ENCODE results near the gene ULBP1.
"Not testable (repeated sequence)": the region's sequence is repeated elsewhere in the genome, so short reads cannot be mapped to it uniquely, and the experiment has no call there.

Gene ULBP1

GRCh38 chr6:149918151-149918905, 45.4 kb upstream of the ULBP1 start:
- H3K23ac ChIP-seq (ENCODE audit: low read depth, low read length, poor library complexity): no peak overlapping the region
- H3K79me1 ChIP-seq (ENCODE audit: low read depth, low read length): no peaks in the 10 kb centered on the region
- WGBS, 2 donors (ENCODE audit: extremely low coverage in 2 of 2, insufficient read length in 2 of 2, insufficient replicate concordance in 1 of 2): no CpG with 5 or more reads among the region's 6 CpGs
- DNase-seq (ENCODE audit: low spot score): no peak
- no peak overlapping the region for H4K8ac ChIP-seq (ENCODE audit: low read depth, low read length)
- H2BK15ac ChIP-seq (ENCODE audit: low read length): no peak overlapping the region
- H3K9ac ChIP-seq (ENCODE audit: low read depth, low read length, poor library complexity): no peak overlapping the region
- H3K4ac ChIP-seq (ENCODE audit: low read length): no peak overlapping the region
- H2BK120ac ChIP-seq (ENCODE audit: low read depth, low read length): no peak overlapping the region
- H3K36me3 ChIP-seq (replicated peaks in 1 of 2; ENCODE audit: control insufficient read depth in 2 of 2, insufficient read depth in 2 of 2, low read length in 2 of 2): no peaks in the 10 kb centered on the region
- H3K14ac ChIP-seq (ENCODE audit: low read length): no peak overlapping the region
- H3K27me3 ChIP-seq (ENCODE audit: control insufficient read depth in 3 of 3, insufficient read depth in 3 of 3, low read depth in 1 of 3, low read length in 3 of 3): peaks cover 6 to 58% (median 32%) of the 10 kb centered on the region in 3 experiments
- no peak overlapping the region for H4K91ac ChIP-seq (ENCODE audit: low read depth, low read length, poor library complexity)
- peaks cover 0 to 2% of the 10 kb centered on the region in 2 donors for H3K9me3 ChIP-seq (replicated peaks in 1 of 2; ENCODE audit: control insufficient read depth in 2 of 2, insufficient read depth in 1 of 2, low read depth in 1 of 2, low read length in 2 of 2)
- H2AFZ ChIP-seq (ENCODE audit: low read length): no peak overlapping the region
- no peak overlapping the region for H3K4me3 ChIP-seq (ENCODE audit: low read length in 2 of 2)
- H3K27ac ChIP-seq (replicated peaks; ENCODE audit: low read length): no peak overlapping the region
- peak overlapping the region; percentile 56 for H2AK5ac ChIP-seq (ENCODE audit: low read depth, low read length)
- no peak overlapping the region for H3K4me2 ChIP-seq (ENCODE audit: insufficient read depth, low read length, poor library complexity, severe bottlenecking)
- peaks cover 2 to 3% of the 10 kb centered on the region in 2 donors for H3K4me1 ChIP-seq (ENCODE audit: control insufficient read depth in 2 of 2, insufficient read depth in 1 of 2, low read depth in 1 of 2, low read length in 2 of 2)
- no peak overlapping the region for H2BK5ac ChIP-seq (ENCODE audit: low read length)
- H2BK12ac ChIP-seq (ENCODE audit: low read length): no peak overlapping the region
- H3K18ac ChIP-seq (ENCODE audit: low read length): peak overlapping the region; percentile 2

- H3K27ac ChIP-seq (replicated peaks; ENCODE audit: low read length); H3K14ac ChIP-seq (ENCODE audit: low read length); H3K9ac ChIP-seq (ENCODE audit: low read depth, low read length, poor library complexity); H3K4me3 ChIP-seq (ENCODE audit: low read length in 2 of 2); H2AK5ac ChIP-seq (ENCODE audit: low read depth, low read length); H3K18ac ChIP-seq (ENCODE audit: low read length); H3K36me3 ChIP-seq (replicated peaks in 1 of 2; ENCODE audit: control insufficient read depth in 2 of 2, insufficient read depth in 2 of 2, low read length in 2 of 2); H4K8ac ChIP-seq (ENCODE audit: low read depth, low read length); H4K91ac ChIP-seq (ENCODE audit: low read depth, low read length, poor library complexity); H3K4me2 ChIP-seq (ENCODE audit: insufficient read depth, low read length, poor library complexity, severe bottlenecking); H2AFZ ChIP-seq (ENCODE audit: low read length); H3K4me1 ChIP-seq (ENCODE audit: control insufficient read depth in 2 of 2, insufficient read depth in 1 of 2, low read depth in 1 of 2, low read length in 2 of 2); H3K23ac ChIP-seq (ENCODE audit: low read depth, low read length, poor library complexity); H2BK120ac ChIP-seq (ENCODE audit: low read depth, low read length); H2BK5ac ChIP-seq (ENCODE audit: low read length); H3K4ac ChIP-seq (ENCODE audit: low read length); H3K9me3 ChIP-seq (replicated peaks in 1 of 2; ENCODE audit: control insufficient read depth in 2 of 2, insufficient read depth in 1 of 2, low read depth in 1 of 2, low read length in 2 of 2); DNase-seq (ENCODE audit: low spot score); H2BK12ac ChIP-seq (ENCODE audit: low read length); H3K79me1 ChIP-seq (ENCODE audit: low read depth, low read length); H2BK15ac ChIP-seq (ENCODE audit: low read length): not testable (repeated sequence)
- H3K27me3 ChIP-seq (ENCODE audit: control insufficient read depth in 3 of 3, insufficient read depth in 3 of 3, low read depth in 1 of 3, low read length in 3 of 3): peaks cover 13 to 61% (median 41%) of the 10 kb centered on the region in 3 experiments
- no CpG with 5 or more reads among the region's 11 CpGs for WGBS, 2 donors (ENCODE audit: extremely low coverage in 2 of 2, insufficient read length in 2 of 2, insufficient replicate concordance in 1 of 2)
These were observed 44.5 kb upstream of the ULBP1 start for GRCh38 chr6:149919126-149919833.

GRCh38 chr6:149919834-149920225, 43.9 kb upstream of the ULBP1 start:
- no peak overlapping the region for H3K4me3 ChIP-seq (ENCODE audit: low read length in 2 of 2)
- peaks cover 2 to 5% of the 10 kb centered on the region in 2 donors for H3K9me3 ChIP-seq (replicated peaks in 1 of 2; ENCODE audit: control insufficient read depth in 2 of 2, insufficient read depth in 1 of 2, low read depth in 1 of 2, low read length in 2 of 2)
- H4K8ac ChIP-seq (ENCODE audit: low read depth, low read length): no peak overlapping the region
- WGBS, 2 donors (ENCODE audit: extremely low coverage in 2 of 2, insufficient read length in 2 of 2, insufficient replicate concordance in 1 of 2): no CpG with 5 or more reads among the region's 4 CpGs
- peaks cover 18 to 66% (median 47%) of the 10 kb centered on the region in 3 experiments for H3K27me3 ChIP-seq (ENCODE audit: control insufficient read depth in 3 of 3, insufficient read depth in 3 of 3, low read depth in 1 of 3, low read length in 3 of 3)
- no peak overlapping the region for H2BK15ac ChIP-seq (ENCODE audit: low read length)
- no peak overlapping the region for H3K4ac ChIP-seq (ENCODE audit: low read length)
- no peak overlapping the region for H3K9ac ChIP-seq (ENCODE audit: low read depth, low read length, poor library complexity)
- no peak overlapping the region for H3K18ac ChIP-seq (ENCODE audit: low read length)
- no peak overlapping the region for H2BK120ac ChIP-seq (ENCODE audit: low read depth, low read length)
- no peak overlapping the region for H3K14ac ChIP-seq (ENCODE audit: low read length)
- no peak overlapping the region for H3K27ac ChIP-seq (replicated peaks; ENCODE audit: low read length)
- no peak overlapping the region for H2AFZ ChIP-seq (ENCODE audit: low read length)
- H3K79me1 ChIP-seq (ENCODE audit: low read depth, low read length): no peaks in the 10 kb centered on the region
- no peak overlapping the region for H2AK5ac ChIP-seq (ENCODE audit: low read depth, low read length)
- peaks cover 3 to 4% of the 10 kb centered on the region in 2 donors for H3K4me1 ChIP-seq (ENCODE audit: control insufficient read depth in 2 of 2, insufficient read depth in 1 of 2, low read depth in 1 of 2, low read length in 2 of 2)
- no peak overlapping the region for H2BK5ac ChIP-seq (ENCODE audit: low read length)
- no peak overlapping the region for H3K4me2 ChIP-seq (ENCODE audit: insufficient read depth, low read length, poor library complexity, severe bottlenecking)
- H2BK12ac ChIP-seq (ENCODE audit: low read length): no peak overlapping the region
- no peak for DNase-seq (ENCODE audit: low spot score)
- H3K23ac ChIP-seq (ENCODE audit: low read depth, low read length, poor library complexity): no peak overlapping the region
- no peaks in the 10 kb centered on the region for H3K36me3 ChIP-seq (replicated peaks in 1 of 2; ENCODE audit: control insufficient read depth in 2 of 2, insufficient read depth in 2 of 2, low read length in 2 of 2)
- H4K91ac ChIP-seq (ENCODE audit: low read depth, low read length, poor library complexity): no peak overlapping the region

GRCh38 chr6:149921361-149921760, 42.4 kb upstream of the ULBP1 start:
- H2BK5ac ChIP-seq (ENCODE audit: low read length): no peak overlapping the region
- no peak overlapping the region for H2AFZ ChIP-seq (ENCODE audit: low read length)
- peaks cover 5 to 8% of the 10 kb centered on the region in 2 donors for H3K4me1 ChIP-seq (ENCODE audit: control insufficient read depth in 2 of 2, insufficient read depth in 1 of 2, low read depth in 1 of 2, low read length in 2 of 2)
- no peaks in the 10 kb centered on the region for H3K36me3 ChIP-seq (replicated peaks in 1 of 2; ENCODE audit: control insufficient read depth in 2 of 2, insufficient read depth in 2 of 2, low read length in 2 of 2)
- H3K27ac ChIP-seq (replicated peaks; ENCODE audit: low read length): no peak overlapping the region
- no peak overlapping the region for H2AK5ac ChIP-seq (ENCODE audit: low read depth, low read length)
- no peak for DNase-seq (ENCODE audit: low spot score)
- H3K9me3 ChIP-seq (replicated peaks in 1 of 2; ENCODE audit: control insufficient read depth in 2 of 2, insufficient read depth in 1 of 2, low read depth in 1 of 2, low read length in 2 of 2): peaks cover 2 to 5% of the 10 kb centered on the region in 2 donors
- no peak overlapping the region for H3K4me2 ChIP-seq (ENCODE audit: insufficient read depth, low read length, poor library complexity, severe bottlenecking)
- no peak overlapping the region for H4K8ac ChIP-seq (ENCODE audit: low read depth, low read length)
- no peak overlapping the region for H3K18ac ChIP-seq (ENCODE audit: low read length)
- no peak overlapping the region for H3K9ac ChIP-seq (ENCODE audit: low read depth, low read length, poor library complexity)
- no peak overlapping the region for H2BK12ac ChIP-seq (ENCODE audit: low read length)
- no peak overlapping the region for H3K4ac ChIP-seq (ENCODE audit: low read length)
- H4K91ac ChIP-seq (ENCODE audit: low read depth, low read length, poor library complexity): no peak overlapping the region
- H2BK120ac ChIP-seq (ENCODE audit: low read depth, low read length): no peak overlapping the region
- no peaks in the 10 kb centered on the region for H3K79me1 ChIP-seq (ENCODE audit: low read depth, low read length)
- no peak overlapping the region for H3K23ac ChIP-seq (ENCODE audit: low read depth, low read length, poor library complexity)
- no peak overlapping the region for H3K4me3 ChIP-seq (ENCODE audit: low read length in 2 of 2)
- H2BK15ac ChIP-seq (ENCODE audit: low read length): no peak overlapping the region
- no CpG with 5 or more reads among the region's 6 CpGs for WGBS, 2 donors (ENCODE audit: extremely low coverage in 2 of 2, insufficient read length in 2 of 2, insufficient replicate concordance in 1 of 2)
- H3K14ac ChIP-seq (ENCODE audit: low read length): no peak overlapping the region
- H3K27me3 ChIP-seq (ENCODE audit: control insufficient read depth in 3 of 3, insufficient read depth in 3 of 3, low read depth in 1 of 3, low read length in 3 of 3): peaks cover 27 to 75% (median 59%) of the 10 kb centered on the region in 3 experiments

Measured in neuronal stem cell (in vitro differentiated cells).